GM23338 (cell line): ENCODE data around the gene ADAMTSL2. TPM values are rescaled to one million over a fixed set of nuclear protein-coding genes. Genes with fewer than 3 reads are reported as not detected.

Experiments
- ATAC-seq: fragments of 200-7000 bp; cut with Tn5 transposase; 3 replicates; pipeline ENCODE4 v1.9.1; 2020
- DNase-seq: peaks from one replicate; pipeline ENCODE4 v3.0.0-alpha.2; 2015; ENCODE audit warnings: low spot score
- H2AFZ ChIP-seq: fragments of 200-600 bp; sonication (generic); 2 replicates; pipeline ENCODE4 v1.8.0; 2016; ENCODE audit warnings: antibody characterized with exemption, mild to moderate bottlenecking, moderate library complexity
- H3F3A ChIP-seq: fragments of 200-600 bp; sonication (generic); replicated peaks from 2 replicates; pipeline ENCODE4 v1.8.0; 2017; ENCODE audit warnings: antibody characterized with exemption, mixed run types, low read depth
- H3K27ac ChIP-seq: fragments of 200-600 bp; sonication (generic); 2 replicates; pipeline ENCODE4 v1.6.1; 2016; ENCODE audit warnings: low read depth
- H3K27me3 ChIP-seq: fragments of 200-600 bp; sonication (generic); 2 replicates; pipeline ENCODE4 v1.8.0; 2016; ENCODE audit warnings: mild to moderate bottlenecking, mixed run types, moderate library complexity; ENCODE audit not compliant: insufficient read depth
- H3K36me3 ChIP-seq: fragments of 200-600 bp; sonication (generic); 2 replicates; pipeline ENCODE4 v1.8.0; 2016; ENCODE audit warnings: mild to moderate bottlenecking; ENCODE audit not compliant: insufficient read depth
- H3K4me1 ChIP-seq: fragments of 200-600 bp; sonication (generic); 2 replicates; pipeline ENCODE4 v1.8.0; 2016; ENCODE audit warnings: mild to moderate bottlenecking, moderate library complexity; ENCODE audit not compliant: insufficient read depth
- H3K4me2 ChIP-seq: fragments of 200-600 bp; sonication (generic); 2 replicates; pipeline ENCODE4 v1.7.1; 2017; ENCODE audit warnings: mixed run types
- H3K4me3 ChIP-seq: fragments of 200-600 bp; sonication (generic); 2 replicates; pipeline ENCODE4 v1.6.1; 2016; ENCODE audit warnings: mixed run types
- H3K79me2 ChIP-seq: fragments of 200-600 bp; sonication (generic); replicated peaks from 2 replicates; pipeline ENCODE4 v1.8.0; 2017; ENCODE audit warnings: mild to moderate bottlenecking; ENCODE audit not compliant: insufficient read depth
- H3K9me2 ChIP-seq: fragments of 200-600 bp; sonication (generic); 2 replicates; pipeline ENCODE4 v1.8.0; 2017; ENCODE audit not compliant: insufficient read depth
- H4K20me1 ChIP-seq: fragments of 200-600 bp; sonication (generic); replicated peaks from 2 replicates; pipeline ENCODE4 v1.8.0; 2017; ENCODE audit warnings: mild to moderate bottlenecking; ENCODE audit not compliant: insufficient read depth
- H3K27ac Mint-ChIP-seq: 2 replicates; pipeline ENCODE4 v1.8.0; 2020; ENCODE audit warnings: inconsistent platforms, mild to moderate bottlenecking, moderate library complexity, mixed read lengths
- H3K27me3 Mint-ChIP-seq: 3 replicates; pipeline ENCODE4 v1.8.0; 2022; ENCODE audit warnings: low read depth, mild to moderate bottlenecking, moderate library complexity, mixed read lengths, inconsistent platforms; ENCODE audit not compliant: insufficient read depth, poor library complexity
- H3K36me3 Mint-ChIP-seq: 3 replicates; pipeline ENCODE4 v1.8.0; 2021; ENCODE audit warnings: low read depth, mild to moderate bottlenecking, inconsistent platforms, moderate library complexity, mixed read lengths
- H3K4me1 Mint-ChIP-seq: 3 replicates; pipeline ENCODE4 v1.8.0; 2020; ENCODE audit warnings: mild to moderate bottlenecking, inconsistent platforms, mixed read lengths
- H3K4me3 Mint-ChIP-seq: 3 replicates; pipeline ENCODE4 v1.8.0; 2021; ENCODE audit warnings: moderate library complexity, mild to moderate bottlenecking, inconsistent platforms, mixed read lengths
- H3K9me3 Mint-ChIP-seq: 3 replicates; pipeline ENCODE4 v1.8.0; 2020; ENCODE audit warnings: moderate library complexity, mild to moderate bottlenecking, inconsistent platforms, mixed read lengths
- CREB1 ChIP-seq: fragments of 250-450 bp; sonication (Bioruptor Pico); IDR thresholded peaks from 2 replicates; pipeline ENCODE4 v1.5.0; 2020; ENCODE audit warnings: low read depth, mild to moderate bottlenecking, moderate library complexity
- EZH2 ChIP-seq: fragments of 200-600 bp; sonication (generic); IDR thresholded peaks from one replicate; pipeline ENCODE4 v1.8.0; 2017; ENCODE audit warnings: antibody characterized with exemption, mild to moderate bottlenecking, low read depth; ENCODE audit not compliant: unreplicated experiment
- EZH2phosphoT487 ChIP-seq: fragments of 200-600 bp; sonication (generic); IDR thresholded peaks from one replicate; pipeline ENCODE4 v1.8.1; 2018; ENCODE audit warnings: antibody characterized with exemption; ENCODE audit not compliant: unreplicated experiment
- JUNB ChIP-seq: IDR thresholded peaks from one replicate; pipeline ENCODE4 v1.6.1; 2016; ENCODE audit warnings: antibody characterized with exemption; ENCODE audit not compliant: unreplicated experiment
- NANOG ChIP-seq: IDR thresholded peaks from 2 replicates; pipeline ENCODE4 v1.6.1; 2016; ENCODE audit warnings: antibody characterized with exemption, borderline replicate concordance
- POLR2AphosphoS5 ChIP-seq: IDR thresholded peaks from 2 replicates; pipeline ENCODE4 v1.6.1; 2016; ENCODE audit warnings: antibody characterized with exemption, low read depth
- STAT1 ChIP-seq: IDR thresholded peaks from one replicate; pipeline ENCODE4 v1.6.1; 2016; ENCODE audit warnings: antibody characterized with exemption; ENCODE audit not compliant: unreplicated experiment
- ZNF114 ChIP-seq: fragments of 250-450 bp; sonication (Bioruptor Pico); IDR thresholded peaks from 2 replicates; pipeline ENCODE4 v1.5.0; 2020; ENCODE audit warnings: mild to moderate bottlenecking, moderate library complexity
- ZNF331 ChIP-seq: fragments of 250-450 bp; sonication (Bioruptor Pico); IDR thresholded peaks from 2 replicates; pipeline ENCODE4 v1.5.0; 2020; ENCODE audit warnings: low read depth, mild to moderate bottlenecking, moderate library complexity
- polyA plus RNA-seq: library from polyadenylated mRNA; unstranded; fragments of >200 nt; fragmentation: Nextera tagmentation; extraction: Ambion mirVana; gene quantifications from 2 replicates; pipeline ENCODE4 v1.2.1, GENCODE V29; 2016
- total RNA-seq: library from RNA; depleted of rRNA; stranded (reverse); fragments of >200 nt; shearing (Covaris generic); gene quantifications from 2 replicates; pipeline ENCODE4 v1.2.3, GENCODE V29; 2014
- TF ChIP-seq, protein P1 (sequence below): IDR thresholded peaks from one replicate; pipeline ENCODE4 v1.6.1; 2018; ENCODE audit warnings: antibody characterized with exemption; ENCODE audit not compliant: unreplicated experiment
- TF ChIP-seq, protein P2 (sequence below): IDR thresholded peaks from 2 replicates; pipeline ENCODE4 v1.6.1; 2016; ENCODE audit warnings: antibody characterized with exemption
- TF ChIP-seq, protein P3 (sequence below): fragments of 250-450 bp; sonication (Bioruptor Pico); IDR thresholded peaks from 2 replicates; pipeline ENCODE4 v1.5.0; 2020; ENCODE audit warnings: mild to moderate bottlenecking, moderate library complexity
- TF ChIP-seq, protein P4 (sequence below), 2 experiments: fragments of 200-600 bp in 1 of 2; sonication (generic) in 1 of 2; conservative IDR thresholded peaks; 2 replicates each; pipeline versions ENCODE4 v1.5.1 to v1.6.1; 2016 to 2017; ENCODE audit warnings: antibody characterized with exemption in 2 of 2, low read depth in 2 of 2, mild to moderate bottlenecking in 2 of 2, moderate library complexity in 1 of 2

ADAMTSL2 gene
- total and polyA plus RNA-seq, 2 experiments from 2014 or later = 0.15 to 0.66 TPM

DNA sequence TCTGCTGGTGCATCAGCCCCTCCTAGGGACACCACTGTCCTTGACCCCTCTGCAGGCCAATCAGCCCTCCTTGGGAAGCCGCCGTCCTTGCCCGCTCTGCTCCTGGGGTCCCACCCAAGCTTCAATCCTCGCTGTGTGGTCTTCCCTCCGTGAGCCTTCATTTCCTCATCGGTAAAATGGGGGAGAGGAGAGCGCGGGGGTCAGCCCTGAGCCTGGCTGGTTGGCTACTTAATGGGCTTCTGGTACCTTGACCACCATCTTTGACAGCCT lies 42.9 kb upstream of the ADAMTSL2 start:
- Histone ChIP-seq H3K4me2 (no peak overlapping the region), H3K4me3 (no peak overlapping the region), H2AFZ (no peak overlapping the region), H3K36me3 (no peaks in the 10 kb centered on the region), H3K27ac (no peak overlapping the region), H3K27me3 (no peaks in the 10 kb centered on the region), H3K9me2 (no peaks in the 10 kb centered on the region), H3K4me1 (no peaks in the 10 kb centered on the region), H4K20me1 (no peaks in the 10 kb centered on the region), H3F3A (no peaks in the 10 kb centered on the region; the same call in 1 of the 2 replicates), H3K79me2 (no peaks in the 10 kb centered on the region)
- Mint-ChIP-seq H3K36me3 (no peaks in the 10 kb centered on the region; the same call in 2 of the 3 replicates), H3K4me1 (no peaks in the 10 kb centered on the region), H3K27ac (no peak overlapping the region), H3K27me3 (peaks cover 7% of the 10 kb centered on the region), H3K9me3 (no peaks in the 10 kb centered on the region), H3K4me3 (no peak overlapping the region)
- TF ChIP-seq ZNF114 (CRISPR knock-in tag) (no peak), STAT1 (no peak), ZNF331 (CRISPR knock-in tag) (no peak), EZH2 (no peak), POLR2AphosphoS5 (no peak), EZH2phosphoT487 (no peak), JUNB (no peak), CREB1 (no peak), NANOG (no peak)
- TF ChIP-seq, protein P1, sequence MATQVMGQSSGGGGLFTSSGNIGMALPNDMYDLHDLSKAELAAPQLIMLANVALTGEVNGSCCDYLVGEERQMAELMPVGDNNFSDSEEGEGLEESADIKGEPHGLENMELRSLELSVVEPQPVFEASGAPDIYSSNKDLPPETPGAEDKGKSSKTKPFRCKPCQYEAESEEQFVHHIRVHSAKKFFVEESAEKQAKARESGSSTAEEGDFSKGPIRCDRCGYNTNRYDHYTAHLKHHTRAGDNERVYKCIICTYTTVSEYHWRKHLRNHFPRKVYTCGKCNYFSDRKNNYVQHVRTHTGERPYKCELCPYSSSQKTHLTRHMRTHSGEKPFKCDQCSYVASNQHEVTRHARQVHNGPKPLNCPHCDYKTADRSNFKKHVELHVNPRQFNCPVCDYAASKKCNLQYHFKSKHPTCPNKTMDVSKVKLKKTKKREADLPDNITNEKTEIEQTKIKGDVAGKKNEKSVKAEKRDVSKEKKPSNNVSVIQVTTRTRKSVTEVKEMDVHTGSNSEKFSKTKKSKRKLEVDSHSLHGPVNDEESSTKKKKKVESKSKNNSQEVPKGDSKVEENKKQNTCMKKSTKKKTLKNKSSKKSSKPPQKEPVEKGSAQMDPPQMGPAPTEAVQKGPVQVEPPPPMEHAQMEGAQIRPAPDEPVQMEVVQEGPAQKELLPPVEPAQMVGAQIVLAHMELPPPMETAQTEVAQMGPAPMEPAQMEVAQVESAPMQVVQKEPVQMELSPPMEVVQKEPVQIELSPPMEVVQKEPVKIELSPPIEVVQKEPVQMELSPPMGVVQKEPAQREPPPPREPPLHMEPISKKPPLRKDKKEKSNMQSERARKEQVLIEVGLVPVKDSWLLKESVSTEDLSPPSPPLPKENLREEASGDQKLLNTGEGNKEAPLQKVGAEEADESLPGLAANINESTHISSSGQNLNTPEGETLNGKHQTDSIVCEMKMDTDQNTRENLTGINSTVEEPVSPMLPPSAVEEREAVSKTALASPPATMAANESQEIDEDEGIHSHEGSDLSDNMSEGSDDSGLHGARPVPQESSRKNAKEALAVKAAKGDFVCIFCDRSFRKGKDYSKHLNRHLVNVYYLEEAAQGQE = no peak
- TF ChIP-seq, protein P2, sequence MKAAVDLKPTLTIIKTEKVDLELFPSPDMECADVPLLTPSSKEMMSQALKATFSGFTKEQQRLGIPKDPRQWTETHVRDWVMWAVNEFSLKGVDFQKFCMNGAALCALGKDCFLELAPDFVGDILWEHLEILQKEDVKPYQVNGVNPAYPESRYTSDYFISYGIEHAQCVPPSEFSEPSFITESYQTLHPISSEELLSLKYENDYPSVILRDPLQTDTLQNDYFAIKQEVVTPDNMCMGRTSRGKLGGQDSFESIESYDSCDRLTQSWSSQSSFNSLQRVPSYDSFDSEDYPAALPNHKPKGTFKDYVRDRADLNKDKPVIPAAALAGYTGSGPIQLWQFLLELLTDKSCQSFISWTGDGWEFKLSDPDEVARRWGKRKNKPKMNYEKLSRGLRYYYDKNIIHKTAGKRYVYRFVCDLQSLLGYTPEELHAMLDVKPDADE = no peak
- TF ChIP-seq, protein P3, sequence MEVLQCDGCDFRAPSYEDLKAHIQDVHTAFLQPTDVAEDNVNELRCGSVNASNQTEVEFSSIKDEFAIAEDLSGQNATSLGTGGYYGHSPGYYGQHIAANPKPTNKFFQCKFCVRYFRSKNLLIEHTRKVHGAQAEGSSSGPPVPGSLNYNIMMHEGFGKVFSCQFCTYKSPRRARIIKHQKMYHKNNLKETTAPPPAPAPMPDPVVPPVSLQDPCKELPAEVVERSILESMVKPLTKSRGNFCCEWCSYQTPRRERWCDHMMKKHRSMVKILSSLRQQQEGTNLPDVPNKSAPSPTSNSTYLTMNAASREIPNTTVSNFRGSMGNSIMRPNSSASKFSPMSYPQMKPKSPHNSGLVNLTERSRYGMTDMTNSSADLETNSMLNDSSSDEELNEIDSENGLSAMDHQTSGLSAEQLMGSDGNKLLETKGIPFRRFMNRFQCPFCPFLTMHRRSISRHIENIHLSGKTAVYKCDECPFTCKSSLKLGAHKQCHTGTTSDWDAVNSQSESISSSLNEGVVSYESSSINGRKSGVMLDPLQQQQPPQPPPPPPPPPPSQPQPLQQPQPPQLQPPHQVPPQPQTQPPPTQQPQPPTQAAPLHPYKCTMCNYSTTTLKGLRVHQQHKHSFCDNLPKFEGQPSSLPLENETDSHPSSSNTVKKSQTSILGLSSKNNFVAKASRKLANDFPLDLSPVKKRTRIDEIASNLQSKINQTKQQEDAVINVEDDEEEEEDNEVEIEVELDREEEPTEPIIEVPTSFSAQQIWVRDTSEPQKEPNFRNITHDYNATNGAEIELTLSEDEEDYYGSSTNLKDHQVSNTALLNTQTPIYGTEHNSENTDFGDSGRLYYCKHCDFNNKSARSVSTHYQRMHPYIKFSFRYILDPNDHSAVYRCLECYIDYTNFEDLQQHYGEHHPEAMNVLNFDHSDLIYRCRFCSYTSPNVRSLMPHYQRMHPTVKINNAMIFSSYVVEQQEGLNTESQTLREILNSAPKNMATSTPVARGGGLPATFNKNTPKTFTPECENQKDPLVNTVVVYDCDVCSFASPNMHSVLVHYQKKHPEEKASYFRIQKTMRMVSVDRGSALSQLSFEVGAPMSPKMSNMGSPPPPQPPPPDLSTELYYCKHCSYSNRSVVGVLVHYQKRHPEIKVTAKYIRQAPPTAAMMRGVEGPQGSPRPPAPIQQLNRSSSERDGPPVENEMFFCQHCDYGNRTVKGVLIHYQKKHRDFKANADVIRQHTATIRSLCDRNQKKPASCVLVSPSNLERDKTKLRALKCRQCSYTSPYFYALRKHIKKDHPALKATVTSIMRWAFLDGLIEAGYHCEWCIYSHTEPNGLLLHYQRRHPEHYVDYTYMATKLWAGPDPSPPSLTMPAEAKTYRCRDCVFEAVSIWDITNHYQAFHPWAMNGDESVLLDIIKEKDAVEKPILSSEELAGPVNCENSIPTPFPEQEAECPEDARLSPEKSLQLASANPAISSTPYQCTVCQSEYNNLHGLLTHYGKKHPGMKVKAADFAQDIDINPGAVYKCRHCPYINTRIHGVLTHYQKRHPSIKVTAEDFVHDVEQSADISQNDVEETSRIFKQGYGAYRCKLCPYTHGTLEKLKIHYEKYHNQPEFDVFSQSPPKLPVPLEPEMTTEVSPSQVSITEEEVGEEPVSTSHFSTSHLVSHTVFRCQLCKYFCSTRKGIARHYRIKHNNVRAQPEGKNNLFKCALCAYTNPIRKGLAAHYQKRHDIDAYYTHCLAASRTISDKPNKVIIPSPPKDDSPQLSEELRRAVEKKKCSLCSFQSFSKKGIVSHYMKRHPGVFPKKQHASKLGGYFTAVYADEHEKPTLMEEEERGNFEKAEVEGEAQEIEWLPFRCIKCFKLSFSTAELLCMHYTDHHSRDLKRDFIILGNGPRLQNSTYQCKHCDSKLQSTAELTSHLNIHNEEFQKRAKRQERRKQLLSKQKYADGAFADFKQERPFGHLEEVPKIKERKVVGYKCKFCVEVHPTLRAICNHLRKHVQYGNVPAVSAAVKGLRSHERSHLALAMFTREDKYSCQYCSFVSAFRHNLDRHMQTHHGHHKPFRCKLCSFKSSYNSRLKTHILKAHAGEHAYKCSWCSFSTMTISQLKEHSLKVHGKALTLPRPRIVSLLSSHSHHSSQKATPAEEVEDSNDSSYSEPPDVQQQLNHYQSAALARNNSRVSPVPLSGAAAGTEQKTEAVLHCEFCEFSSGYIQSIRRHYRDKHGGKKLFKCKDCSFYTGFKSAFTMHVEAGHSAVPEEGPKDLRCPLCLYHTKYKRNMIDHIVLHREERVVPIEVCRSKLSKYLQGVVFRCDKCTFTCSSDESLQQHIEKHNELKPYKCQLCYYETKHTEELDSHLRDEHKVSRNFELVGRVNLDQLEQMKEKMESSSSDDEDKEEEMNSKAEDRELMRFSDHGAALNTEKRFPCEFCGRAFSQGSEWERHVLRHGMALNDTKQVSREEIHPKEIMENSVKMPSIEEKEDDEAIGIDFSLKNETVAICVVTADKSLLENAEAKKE (CRISPR knock-in tag) = no peak
- TF ChIP-seq, protein P4, sequence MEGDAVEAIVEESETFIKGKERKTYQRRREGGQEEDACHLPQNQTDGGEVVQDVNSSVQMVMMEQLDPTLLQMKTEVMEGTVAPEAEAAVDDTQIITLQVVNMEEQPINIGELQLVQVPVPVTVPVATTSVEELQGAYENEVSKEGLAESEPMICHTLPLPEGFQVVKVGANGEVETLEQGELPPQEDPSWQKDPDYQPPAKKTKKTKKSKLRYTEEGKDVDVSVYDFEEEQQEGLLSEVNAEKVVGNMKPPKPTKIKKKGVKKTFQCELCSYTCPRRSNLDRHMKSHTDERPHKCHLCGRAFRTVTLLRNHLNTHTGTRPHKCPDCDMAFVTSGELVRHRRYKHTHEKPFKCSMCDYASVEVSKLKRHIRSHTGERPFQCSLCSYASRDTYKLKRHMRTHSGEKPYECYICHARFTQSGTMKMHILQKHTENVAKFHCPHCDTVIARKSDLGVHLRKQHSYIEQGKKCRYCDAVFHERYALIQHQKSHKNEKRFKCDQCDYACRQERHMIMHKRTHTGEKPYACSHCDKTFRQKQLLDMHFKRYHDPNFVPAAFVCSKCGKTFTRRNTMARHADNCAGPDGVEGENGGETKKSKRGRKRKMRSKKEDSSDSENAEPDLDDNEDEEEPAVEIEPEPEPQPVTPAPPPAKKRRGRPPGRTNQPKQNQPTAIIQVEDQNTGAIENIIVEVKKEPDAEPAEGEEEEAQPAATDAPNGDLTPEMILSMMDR (conservative IDR thresholded peaks at IDR 0.05; ENCODE audit: low read depth in 2 of 2) = no peak
- ATAC-seq = no peak
- DNase-seq = no peak
